NCI-H446 treated with DMSO at 0.1 percent for 48 hours (cell line): ENCODE data around the gene ABCF3.

ENCODE experiments used
- DNase-seq: peaks from one replicate; lab custom pipeline; 2025; lab: John Stamatoyannopoulos, UW

The ABCF3 gene

DNA sequence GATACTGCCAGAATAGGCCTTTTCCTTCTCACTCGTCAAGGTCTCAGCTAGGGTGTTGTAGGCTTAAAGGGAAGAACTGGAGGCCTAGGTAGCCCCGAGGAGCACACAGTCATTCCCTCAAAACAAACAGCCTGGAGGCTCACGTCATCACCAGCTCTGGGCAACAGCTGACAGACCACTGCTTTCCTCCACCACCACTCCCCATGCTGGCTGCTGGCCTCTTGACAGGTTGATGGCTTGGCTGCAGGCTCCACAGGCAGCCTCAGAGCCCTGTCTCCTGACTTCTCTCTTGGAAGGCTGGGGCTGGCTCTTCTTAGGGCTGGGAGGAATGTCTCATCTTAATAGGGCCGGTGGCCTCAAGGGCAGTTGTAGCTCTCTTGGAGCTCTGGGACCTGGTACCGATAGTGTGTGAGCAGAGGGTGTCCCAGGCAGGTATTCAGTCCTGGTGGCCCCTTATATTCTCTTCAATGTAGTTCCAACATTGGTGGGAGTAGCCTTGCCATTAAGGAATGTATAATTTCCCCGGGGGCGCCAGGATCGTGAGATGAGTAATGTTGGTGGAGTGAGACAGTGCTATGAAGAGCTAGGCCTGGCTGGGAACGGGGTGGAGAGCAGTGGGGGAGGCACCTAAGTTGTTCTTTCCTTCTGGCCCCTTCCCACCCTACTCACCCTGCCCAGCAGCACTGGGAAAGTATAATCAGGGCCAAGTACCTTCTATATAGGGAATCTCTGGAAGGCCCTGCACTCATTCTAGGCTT lies 17.5 kb upstream of the ABCF3 start:
- no peak for DNase-seq

DNA sequence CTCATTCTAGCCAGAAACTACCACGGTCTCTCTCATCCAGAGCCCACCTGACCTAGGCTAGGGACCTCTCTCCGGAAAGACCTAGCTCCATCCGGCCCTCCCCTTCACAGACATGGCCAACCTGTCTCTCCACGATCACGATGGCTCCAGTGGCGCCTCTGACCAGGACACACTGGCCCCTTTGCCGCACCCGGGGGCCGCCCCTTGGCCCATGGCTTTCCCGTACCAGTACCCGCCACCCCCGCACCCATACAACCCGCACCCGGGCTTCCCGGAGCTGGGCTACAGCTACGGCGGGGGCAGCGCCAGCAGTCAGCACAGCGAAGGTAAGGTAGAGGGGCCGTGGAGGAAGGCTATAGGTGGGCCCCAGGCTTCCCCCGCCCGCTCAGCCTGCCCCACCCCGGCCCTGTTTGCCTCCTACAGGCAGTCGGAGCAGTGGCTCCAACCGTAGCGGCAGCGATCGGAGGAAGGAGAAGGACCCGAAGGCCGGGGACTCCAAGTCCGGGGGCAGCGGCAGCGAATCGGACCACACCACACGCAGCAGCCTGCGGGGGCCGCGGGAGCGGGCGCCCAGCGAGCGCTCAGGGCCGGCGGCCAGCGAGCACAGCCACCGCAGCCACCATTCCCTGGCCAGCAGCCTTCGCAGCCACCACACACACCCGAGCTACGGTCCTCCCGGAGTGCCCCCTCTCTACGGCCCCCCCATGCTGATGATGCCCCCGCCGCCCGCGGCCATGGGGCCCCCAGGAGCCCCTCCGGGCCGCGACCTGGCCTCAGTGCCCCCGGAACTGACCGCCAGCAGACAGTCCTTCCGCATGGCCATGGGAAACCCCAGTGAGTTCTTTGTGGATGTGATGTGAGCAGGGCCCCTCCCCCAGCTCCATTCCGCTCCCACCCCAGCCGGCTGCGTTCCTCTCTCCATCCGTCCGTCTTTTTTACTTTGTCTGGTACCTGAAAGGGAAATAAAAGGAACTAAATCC lies 15.8 kb upstream of the ABCF3 start:
- no peak for DNase-seq

DNA sequence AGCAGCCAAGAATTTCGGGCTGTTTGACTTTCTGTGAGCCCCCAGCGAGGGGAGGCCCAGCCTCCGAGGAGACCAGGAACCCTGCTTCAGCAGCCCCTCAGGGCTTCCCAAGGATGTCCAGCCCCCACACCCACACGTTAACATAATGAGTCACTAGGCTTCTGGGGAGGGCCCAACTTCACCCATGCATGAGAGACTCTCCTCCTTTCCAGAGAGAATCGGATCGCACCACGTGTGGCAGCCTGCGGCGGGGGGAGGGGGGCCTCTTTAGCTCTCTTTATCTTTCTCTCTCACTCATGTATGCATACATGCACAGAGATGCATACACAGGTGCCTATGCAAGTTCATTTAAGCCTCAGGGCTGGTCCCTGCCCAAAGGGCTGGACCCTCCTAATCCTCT lies 14.4 kb upstream of the ABCF3 start:
- DNase-seq = no peak

DNA sequence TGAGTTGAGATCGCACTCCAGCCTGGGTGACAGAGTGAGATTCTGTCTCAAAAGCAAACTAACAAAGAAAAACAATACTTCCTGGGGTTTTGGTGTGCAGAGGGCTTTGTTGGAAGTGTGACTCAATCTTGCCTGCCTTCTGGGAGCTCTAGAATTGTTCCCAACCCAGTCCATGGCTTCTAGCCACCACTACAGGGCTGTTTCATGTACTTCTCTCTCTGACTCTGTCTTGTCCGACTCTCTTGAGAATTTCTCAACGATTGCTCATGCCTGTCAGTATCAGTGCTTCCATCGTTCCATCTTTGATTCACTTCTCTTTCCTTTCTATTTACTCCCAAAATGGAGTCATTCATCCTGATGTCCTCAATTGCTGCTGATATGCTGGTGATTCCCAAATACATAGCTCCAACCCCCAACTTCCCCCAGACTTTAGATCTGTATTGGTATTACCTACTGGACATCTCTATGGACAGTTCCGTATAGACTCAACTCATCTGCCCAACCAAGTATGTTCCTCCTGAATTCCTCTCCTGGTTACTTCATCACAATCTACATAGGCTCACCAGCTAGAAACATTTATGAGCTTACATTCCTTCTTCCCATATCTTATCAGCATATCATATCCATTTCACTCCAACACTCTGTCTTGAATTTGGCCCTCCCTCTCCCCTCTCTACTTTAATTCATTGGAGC lies 13.2 kb upstream of the ABCF3 start:
- DNase-seq = no peak

DNA sequence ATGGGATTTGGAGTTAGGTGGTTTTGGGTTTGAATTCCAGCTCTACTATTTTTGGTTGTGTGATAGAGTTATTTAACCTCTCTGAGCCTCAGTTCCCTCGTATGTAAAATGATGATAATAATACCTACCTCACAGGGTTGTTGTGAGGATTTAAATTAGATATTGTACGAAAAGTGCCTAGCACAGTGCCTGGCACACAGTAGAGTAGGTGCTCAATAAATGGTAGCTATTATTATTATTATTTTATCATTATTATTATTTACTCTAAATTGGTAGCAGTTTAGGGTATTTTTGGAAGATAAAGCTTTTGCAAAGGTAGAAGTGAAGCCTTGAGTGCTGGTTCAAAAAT lies 12.7 kb upstream of the ABCF3 start:
- no peak for DNase-seq

DNA sequence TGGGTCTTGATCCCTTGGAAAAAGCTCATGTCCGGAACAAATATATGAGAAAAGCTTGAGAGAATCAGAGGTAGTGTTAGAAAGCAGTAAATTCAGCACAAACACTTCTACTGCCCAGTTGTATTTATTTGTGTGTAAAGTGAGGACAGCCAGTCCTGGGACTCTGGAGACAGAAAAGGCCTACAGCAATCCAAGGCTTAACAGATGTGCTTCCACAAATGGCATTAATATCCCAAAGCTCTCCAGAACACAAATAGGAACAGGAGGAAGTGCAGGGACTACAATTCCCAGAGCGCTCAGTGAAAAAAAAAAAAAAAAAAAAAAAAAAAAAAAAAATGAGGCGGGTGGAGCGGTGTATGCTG lies 11.7 kb upstream of the ABCF3 start:
- no peak for DNase-seq

DNA sequence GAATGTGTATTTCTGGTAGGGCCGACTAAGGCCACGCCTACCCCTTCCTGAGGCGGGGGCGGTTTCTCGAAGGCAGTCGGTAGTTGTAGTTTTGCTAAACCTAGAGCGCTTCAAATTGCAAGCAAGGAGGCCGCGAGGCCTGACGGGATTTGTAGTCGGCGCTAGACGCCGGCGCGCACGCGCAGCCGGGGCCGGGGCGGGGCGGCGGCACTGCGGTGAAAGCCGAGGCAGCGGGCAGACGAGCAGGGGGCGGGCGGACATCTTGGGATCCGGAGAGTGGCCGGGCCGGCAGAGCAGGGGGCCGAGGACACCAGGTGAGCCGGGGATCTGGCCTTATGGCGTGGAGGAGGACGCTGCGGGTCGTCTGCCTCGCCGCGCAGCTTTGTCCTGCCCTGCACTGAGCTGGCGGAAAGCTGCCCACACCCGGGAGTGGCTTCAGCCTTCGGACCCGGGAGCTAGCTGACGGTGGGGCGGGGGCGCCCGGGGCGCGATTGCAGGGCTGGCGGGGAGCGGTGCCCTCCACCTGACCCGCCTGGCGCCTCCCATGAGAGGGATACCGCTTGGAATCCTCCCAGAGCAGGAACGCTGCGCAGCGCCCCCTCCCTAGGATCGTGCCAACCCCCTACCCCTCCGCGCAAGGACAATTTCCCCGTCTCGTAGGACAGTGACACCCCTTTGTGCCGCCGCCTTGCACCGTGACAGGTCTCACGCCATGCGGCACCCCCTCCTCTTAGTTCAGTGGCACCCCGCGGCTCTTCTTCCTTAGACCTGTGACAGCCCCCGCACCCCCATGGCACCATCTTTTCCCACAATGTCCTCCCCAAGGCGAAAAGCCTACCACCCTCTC lies 11.1 kb upstream of the ABCF3 start, which contains the start of gene AP2M1:
TSS of gene AP2M1 (plus strand) at position 210 of the 847 bp plus-strand sequence. CDS start 2,139 bp downstream, outside the sequence.
- peak; percentile 99 for DNase-seq

DNA sequence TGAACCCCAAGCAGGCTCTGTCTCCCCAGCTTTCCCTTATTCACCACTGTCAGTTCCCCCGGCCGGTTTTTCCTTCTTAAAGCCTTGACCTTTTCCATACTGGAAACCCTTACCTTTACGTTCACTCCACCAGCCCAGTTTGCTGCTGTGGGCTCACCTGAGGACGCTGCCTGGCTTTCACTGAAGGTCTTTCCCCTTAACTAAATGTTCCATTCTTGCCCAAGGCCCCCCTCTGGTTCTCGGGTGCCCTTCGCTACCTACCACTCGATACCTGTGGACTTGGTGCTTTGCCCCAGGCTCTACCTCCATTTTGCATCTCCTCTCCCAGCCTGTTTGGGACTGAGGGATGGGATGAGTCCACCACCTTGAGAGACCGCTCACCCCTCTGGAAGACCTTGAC lies 10.5 kb upstream of the ABCF3 start:
- no peak for DNase-seq

DNA sequence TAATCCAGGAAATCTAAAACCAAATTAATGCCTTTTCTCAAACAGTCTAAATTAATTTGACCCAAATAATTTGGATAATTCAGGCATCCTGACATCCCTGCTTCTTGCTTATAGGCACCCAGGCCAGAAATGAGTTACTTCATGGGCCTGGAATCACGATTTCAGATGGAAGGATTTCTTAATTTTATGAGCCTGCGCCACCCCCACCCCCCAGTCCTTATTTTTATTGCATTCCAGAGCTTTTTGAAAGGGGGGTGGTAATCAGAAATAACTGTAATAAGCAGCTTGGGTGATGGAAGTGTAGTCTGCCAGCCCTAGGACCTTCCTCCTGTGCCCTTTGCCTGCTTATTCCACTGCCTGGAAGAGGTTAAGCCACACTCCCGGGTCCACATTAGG lies 10.0 kb upstream of the ABCF3 start:
- no peak for DNase-seq

DNA sequence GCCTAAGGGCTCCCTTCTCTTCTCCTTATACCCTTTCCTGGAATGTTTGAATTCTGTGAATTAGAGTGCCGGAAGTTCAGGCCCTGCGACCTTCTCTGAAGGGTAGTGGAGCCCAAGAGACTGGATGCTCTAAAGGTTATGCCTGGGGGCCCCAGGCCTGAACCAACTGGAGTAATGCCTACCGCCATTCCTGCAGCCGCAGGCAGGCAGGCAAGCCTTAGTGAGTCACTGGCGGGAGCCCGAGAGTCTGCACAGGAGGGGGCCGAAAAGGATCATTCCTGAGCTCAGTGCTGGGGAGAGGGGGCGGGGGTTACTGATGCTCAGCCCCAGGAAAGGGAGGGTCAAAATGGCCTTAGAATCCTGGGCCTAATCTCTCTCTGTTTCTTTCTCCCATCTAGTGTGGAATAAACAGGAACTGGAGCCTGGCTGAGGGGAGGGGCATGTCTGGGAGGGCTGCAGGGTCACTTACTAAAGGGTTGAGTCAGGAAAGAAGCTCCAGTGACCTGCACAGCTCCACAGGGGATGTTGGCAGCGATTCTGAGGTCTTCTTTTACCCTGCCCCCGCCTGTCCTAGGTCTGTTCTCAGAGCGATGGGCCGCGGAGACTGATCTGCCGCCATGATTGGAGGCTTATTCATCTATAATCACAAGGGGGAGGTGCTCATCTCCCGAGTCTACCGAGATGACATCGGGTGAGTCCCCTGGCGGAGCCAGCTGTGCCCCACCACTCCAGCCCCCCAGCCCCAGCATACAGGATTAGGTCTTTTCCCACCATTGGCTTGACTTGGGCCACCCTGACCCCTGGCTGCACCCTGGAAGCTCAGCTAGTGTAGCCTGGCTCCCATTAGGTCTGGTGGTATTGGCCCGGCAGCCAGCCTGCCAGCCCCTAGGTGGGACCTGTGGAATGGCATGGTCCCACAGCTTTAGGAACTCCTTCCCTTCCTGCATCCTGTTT lies 9.3 kb upstream of the ABCF3 start:
- no peak for DNase-seq

DNA sequence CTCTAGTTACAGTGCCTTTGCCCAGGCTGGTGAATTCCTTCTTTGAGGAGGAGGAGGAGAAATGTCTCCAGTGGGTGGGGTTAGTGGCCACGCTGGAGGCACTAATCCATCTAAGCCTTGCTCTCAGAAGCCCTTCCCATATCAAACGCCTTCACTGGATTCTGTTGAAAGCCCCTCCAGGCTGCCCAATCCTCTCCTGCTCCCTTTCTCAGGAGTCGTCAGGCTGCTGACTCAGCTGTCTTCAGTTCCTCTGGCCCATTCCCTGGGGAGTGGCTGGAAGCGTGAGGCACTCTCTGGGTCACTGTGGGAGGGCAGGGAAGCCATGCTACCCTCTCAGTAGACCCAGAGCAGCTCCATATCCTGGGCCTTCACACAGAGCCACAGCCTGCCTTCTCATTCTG lies 8.7 kb upstream of the ABCF3 start:
- DNase-seq = no peak

DNA sequence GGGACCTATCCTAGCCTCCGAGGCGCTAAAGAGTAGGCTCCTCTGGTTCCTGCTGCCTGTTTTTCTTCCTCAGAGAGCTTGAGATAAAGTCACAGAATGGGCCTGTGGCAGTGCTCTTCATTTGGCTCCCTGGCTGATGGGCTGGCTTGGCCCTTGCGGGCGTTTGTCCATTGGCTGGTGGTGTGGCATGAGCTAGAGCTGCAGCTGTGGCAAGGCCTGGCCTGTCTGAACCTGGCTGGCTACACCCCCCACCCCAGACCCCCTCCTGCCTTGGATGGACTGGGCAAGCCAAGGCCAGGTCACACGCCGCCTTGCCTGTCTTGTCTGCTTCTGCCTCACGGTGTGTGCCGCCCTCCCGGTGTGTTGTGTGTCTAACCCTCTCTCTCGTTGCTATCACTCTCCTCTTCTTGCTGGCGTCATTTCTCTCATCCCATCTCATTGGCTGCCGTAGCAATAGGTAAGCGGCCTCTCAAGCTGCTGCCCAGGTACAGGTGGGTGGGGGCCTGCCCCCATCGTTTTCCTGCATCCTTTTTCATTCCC lies 8.2 kb upstream of the ABCF3 start:
- DNase-seq = no peak

DNA sequence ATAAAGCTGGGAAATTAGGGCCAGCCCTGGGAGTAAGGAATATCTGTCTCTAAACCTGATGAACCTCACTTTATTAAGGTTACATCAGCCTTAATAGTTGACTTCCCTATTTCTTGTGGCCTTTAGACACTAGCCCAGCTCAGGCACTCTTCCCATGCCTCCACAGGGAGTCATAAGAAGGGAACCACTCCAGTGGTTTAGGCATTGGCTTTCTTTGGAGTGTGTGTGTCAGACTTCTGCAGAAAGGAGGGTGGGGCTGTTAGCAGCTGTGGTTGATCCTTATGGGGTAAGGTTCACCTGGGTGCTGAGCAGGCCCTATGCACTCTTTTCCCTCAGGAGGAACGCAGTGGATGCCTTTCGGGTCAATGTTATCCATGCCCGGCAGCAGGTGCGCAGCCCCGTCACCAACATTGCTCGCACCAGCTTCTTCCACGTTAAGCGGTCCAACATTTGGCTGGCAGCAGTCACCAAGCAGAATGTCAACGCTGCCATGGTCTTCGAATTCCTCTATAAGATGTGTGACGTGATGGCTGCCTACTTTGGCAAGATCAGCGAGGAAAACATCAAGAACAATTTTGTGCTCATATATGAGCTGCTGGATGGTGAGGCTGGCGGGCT lies 7.4 kb upstream of the ABCF3 start:
- DNase-seq = no peak

DNA sequence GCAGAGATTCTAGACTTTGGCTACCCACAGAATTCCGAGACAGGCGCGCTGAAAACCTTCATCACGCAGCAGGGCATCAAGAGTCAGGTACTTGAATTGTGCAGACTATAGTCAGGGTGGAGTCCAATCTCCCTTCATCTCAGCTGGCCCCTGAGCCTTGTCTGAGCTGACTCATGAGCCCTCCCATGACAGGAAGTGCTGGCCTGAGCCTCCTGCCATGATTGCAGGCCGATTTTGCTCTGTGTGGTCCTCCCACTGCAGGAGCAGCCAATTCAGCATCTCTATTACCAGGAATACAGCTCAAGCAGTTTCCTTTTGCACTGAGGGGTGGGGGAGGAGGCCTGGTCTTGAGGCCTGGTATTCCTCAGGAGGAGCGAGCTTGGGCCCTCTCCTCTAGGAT lies 5.8 kb upstream of the ABCF3 start:
- DNase-seq = no peak

DNA sequence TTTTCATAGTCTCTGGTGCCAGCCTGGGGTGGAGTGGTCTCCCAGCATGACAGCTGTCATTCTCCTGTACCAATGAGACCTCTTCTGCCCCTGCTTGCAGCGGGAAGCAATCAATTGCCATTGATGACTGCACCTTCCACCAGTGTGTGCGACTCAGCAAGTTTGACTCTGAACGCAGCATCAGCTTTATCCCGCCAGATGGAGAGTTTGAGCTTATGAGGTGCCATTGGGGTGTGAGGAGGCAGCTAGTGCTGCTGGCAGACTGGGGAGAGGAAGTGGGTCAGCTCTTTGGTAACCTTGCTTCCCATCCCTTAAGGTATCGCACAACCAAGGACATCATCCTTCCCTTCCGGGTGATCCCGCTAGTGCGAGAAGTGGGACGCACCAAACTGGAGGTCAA lies 4.4 kb upstream of the ABCF3 start:
- no peak for DNase-seq

DNA sequence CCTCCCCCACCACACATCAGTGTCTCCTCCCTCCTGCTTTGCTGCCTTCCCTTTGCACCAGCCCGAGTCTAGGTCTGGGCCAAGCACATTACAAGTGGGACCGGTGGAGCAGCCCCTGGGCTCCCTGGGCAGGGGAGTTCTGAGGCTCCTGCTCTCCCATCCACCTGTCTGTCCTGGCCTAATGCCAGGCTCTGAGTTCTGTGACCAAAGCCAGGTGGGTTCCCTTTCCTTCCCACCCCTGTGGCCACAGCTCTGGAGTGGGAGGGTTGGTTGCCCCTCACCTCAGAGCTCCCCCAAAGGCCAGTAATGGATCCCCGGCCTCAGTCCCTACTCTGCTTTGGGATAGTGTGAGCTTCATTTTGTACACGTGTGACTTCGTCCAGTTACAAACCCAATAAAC lies 2.3 kb upstream of the ABCF3 start:
- DNase-seq = no peak

DNA sequence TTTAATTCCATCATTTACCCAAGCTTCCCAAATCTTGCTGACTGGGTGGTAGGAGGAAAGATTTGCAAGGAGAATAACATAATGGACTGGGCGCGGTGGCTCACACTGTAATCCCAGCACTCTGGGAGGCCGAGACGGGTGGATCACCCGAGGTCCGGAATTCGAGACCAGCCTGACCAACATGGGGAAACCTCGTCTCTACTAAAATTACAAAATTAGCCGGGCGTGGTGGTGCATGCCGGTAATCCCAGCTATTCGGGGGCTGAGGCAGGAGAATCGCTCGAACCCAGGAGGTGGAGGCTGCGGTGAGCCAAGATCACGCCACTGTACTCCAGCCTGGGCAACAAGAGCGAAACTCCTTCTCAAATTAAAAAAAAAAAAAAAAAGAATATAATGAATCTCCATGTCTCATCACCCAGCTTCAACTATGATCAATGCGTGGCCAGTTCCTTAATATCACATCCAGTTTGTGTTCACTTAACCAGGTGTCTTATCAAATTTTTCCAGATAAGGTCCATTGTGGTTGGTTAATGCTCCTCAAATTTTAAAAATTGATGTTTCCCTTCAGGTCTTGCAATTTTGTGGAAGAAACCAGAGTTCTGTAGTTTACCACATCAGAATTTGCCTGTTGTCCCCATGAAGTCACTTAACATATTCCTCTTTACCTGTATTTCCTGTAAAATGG lies 1.3 kb upstream of the ABCF3 start:
- DNase-seq = no peak

DNA sequence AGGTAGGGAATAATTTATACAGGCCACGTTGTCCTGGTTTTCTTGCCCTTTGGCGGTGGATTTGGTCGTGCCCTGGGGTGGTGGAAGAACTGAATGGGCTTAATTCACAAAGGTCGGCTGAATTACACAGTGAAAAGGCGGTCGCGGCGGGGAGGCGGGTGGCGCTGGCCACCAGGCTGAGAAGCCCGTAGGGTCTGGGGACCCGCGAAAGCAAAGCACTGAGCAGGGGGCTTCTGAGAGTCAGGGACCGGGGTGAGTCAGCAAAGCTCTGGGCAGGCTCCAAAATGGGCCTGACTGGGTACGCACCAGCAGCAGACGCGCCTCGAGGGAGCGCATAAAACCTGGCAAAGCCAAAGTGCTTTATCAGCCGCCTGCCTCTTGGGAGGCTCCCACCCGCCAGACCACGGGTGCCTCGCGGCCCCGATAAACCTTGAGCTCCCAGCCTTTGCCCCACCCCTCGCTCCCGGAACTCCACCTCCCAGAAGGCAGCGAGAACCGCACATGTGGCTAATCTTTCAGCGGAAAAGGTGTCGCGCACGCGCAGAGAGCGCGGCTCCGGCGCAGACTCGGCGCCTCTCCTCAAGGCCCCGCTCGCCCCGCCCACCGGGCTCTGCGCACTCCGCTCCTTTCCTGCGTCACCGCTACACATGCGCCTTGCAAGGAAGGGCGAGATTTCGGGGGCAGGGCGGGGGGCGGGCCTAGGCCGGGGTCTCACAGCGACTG lies 377 bp upstream of the ABCF3 start:
- DNase-seq = peak; percentile 98

DNA sequence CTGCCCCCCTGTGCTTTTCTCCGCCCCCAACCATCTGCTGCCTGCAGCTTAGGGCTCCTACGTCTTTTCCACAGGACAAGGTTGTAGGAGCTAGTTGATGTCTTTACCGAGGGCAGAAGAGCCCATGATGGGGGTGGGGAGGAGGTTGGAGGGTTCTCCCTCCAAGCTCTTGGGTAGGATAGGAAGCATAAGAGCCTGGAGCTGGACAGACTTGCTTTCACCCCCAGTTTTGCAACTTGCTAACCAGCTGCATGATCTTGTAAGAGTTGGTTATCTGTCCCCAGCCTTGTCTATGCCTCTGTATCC lies 856 bp downstream of the ABCF3 start:
- no peak for DNase-seq
